HepG2 (cell line): ENCODE data around the gene POGLUT3. TPM values are rescaled to one million over a fixed set of nuclear protein-coding genes. Genes with fewer than 3 reads are reported as not detected.

Experiments used
- ATF3 ChIP-seq: sonication (generic); formaldehyde crosslinking; IDR thresholded peaks from 2 replicates; pipeline ENCODE4 v1.4.0; 2020; ENCODE audit warnings: missing genetic modification reagents
- FOXC1 ChIP-seq: sonication (generic); formaldehyde crosslinking; IDR thresholded peaks from 2 replicates; pipeline ENCODE4 v1.8.0; 2022; ENCODE audit warnings: mild to moderate bottlenecking, missing genetic modification reagents, borderline replicate concordance
- HMGA1 ChIP-seq: sonication (generic); formaldehyde crosslinking; conservative IDR thresholded peaks from 2 replicates; pipeline ENCODE4 v1.4.0; 2020; ENCODE audit warnings: missing genetic modification reagents
- RFX3 ChIP-seq: IDR thresholded peaks from 2 replicates; pipeline ENCODE4 v1.6.1; 2016; ENCODE audit warnings: missing biosample characterization, missing genetic modification reagents
- THAP7 ChIP-seq: sonication (generic); formaldehyde crosslinking; IDR thresholded peaks from 2 replicates; pipeline ENCODE4 v1.8.1; 2023; ENCODE audit warnings: mild to moderate bottlenecking, missing genetic modification reagents
- ZNF256 ChIP-seq: sonication (generic); formaldehyde crosslinking; conservative IDR thresholded peaks from 2 replicates; pipeline ENCODE4 v1.4.0; 2020; ENCODE audit warnings: missing genetic modification reagents
- ZNF318 ChIP-seq: sonication (generic); formaldehyde crosslinking; IDR thresholded peaks from 2 replicates; pipeline ENCODE4 v1.4.0; 2020; ENCODE audit warnings: mild to moderate bottlenecking, missing genetic modification reagents
- ZNF605 ChIP-seq: sonication (generic); formaldehyde crosslinking; IDR thresholded peaks from 2 replicates; pipeline ENCODE4 v1.8.0; 2022; ENCODE audit warnings: mild to moderate bottlenecking, missing genetic modification reagents
- ZSCAN21 ChIP-seq: sonication (generic); formaldehyde crosslinking; IDR thresholded peaks from 2 replicates; pipeline ENCODE4 v1.8.0; 2022; ENCODE audit warnings: mild to moderate bottlenecking, missing genetic modification reagents, moderate library complexity, borderline replicate concordance
- polyA plus RNA-seq, 8 experiments: library from polyadenylated mRNA; depleted of rRNA in 3 of 8; stranded (reverse) in 7 of 8; unstranded in 1 of 8; fragments of >200 nt; fragmentation: Illumina TruSeq in 4 of 8; extraction: Trizol in 4 of 8; gene quantifications; 2 replicates each; pipeline versions ENCODE4 v1.2.1 to v1.2.3, GENCODE V29; 2011 to 2016; ENCODE audit warnings: low read depth in 4 of 8, missing spikeins in 1 of 8, mixed read lengths in 1 of 8; ENCODE audit not compliant: insufficient read depth in 1 of 8
- total RNA-seq, 5 experiments: library from RNA; depleted of rRNA; stranded (reverse); fragments of >200 nt; fragmentation: Illumina TruSeq; extraction: Trizol; gene quantifications; 2 replicates each; pipeline ENCODE4 v1.2.3, GENCODE V29; 2016; ENCODE audit warnings: low read depth in 1 of 5
- TF ChIP-seq, protein P1 (sequence below): sonication (generic); formaldehyde crosslinking; IDR thresholded peaks from 2 replicates; pipeline ENCODE4 v1.5.0; 2020; ENCODE audit warnings: mild to moderate bottlenecking, missing genetic modification reagents, borderline replicate concordance

Gene POGLUT3
- total and polyA plus RNA-seq, 2 of the 13 experiments (the other 11 are each of a cell fraction or from before 2014, with no cell fraction given): 14.3 to 22.0 TPM

DNA sequence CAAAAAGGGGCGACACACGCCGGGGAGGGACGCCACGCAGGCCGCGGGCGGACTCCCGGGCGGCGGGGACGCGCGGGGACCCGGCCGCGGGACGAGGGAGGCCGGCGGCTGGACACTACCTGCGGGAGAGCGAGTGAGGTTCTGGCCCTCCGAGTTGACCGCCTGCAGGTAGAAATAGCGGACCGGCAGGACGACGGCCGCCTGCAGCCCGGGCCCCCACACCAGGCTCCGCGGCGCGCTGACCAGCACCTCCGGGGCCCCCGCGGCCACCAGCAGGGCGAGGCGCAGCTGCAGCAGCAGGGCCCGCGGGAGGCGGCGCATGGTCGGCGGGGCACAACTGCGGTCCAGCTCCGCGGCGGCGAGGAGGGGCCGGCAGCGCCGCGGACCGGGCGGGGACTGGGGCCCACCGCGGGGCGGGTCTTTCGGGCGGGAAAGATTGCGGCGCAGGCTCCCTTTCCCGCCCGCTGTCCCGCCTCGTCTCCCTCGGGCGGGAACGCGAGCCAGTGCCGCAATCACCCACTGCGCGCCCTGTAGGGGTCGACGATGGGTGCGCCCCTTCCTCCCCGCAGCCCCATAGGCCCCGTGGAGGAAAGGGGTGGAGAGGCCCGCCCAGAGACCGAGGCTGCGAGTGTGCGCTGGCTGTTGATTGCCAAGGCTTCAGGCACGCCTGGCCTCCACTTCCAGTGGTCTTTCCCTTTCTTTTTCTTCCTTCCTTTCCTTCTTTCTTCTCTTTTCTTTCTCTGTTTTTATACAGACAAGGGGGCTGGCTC, at the start of gene POGLUT3 (continued):
- TF ChIP-seq, protein P1, sequence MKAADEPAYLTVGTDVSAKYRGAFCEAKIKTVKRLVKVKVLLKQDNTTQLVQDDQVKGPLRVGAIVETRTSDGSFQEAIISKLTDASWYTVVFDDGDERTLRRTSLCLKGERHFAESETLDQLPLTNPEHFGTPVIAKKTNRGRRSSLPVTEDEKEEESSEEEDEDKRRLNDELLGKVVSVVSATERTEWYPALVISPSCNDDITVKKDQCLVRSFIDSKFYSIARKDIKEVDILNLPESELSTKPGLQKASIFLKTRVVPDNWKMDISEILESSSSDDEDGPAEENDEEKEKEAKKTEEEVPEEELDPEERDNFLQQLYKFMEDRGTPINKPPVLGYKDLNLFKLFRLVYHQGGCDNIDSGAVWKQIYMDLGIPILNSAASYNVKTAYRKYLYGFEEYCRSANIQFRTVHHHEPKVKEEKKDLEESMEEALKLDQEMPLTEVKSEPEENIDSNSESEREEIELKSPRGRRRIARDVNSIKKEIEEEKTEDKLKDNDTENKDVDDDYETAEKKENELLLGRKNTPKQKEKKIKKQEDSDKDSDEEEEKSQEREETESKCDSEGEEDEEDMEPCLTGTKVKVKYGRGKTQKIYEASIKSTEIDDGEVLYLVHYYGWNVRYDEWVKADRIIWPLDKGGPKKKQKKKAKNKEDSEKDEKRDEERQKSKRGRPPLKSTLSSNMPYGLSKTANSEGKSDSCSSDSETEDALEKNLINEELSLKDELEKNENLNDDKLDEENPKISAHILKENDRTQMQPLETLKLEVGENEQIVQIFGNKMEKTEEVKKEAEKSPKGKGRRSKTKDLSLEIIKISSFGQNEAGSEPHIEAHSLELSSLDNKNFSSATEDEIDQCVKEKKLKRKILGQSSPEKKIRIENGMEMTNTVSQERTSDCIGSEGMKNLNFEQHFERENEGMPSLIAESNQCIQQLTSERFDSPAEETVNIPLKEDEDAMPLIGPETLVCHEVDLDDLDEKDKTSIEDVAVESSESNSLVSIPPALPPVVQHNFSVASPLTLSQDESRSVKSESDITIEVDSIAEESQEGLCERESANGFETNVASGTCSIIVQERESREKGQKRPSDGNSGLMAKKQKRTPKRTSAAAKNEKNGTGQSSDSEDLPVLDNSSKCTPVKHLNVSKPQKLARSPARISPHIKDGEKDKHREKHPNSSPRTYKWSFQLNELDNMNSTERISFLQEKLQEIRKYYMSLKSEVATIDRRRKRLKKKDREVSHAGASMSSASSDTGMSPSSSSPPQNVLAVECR (CRISPR knock-in tag): 0 out of 2 replicates have a peak, but pooled peaks have one; percentile 45
- no peak for TF ChIP-seq RFX3 (CRISPR knock-in tag)
- TF ChIP-seq ZNF256 (CRISPR knock-in tag): 0 out of 2 replicates have a peak, but pooled peaks have one; percentile 54
- TF ChIP-seq ZNF605 (CRISPR knock-in tag): peak; percentile 37; the same call in 1 of the 2 replicates
- TF ChIP-seq ZSCAN21 (CRISPR knock-in tag): peak; percentile 77
- TF ChIP-seq THAP7: no peak
- no peak for TF ChIP-seq HMGA1 (CRISPR knock-in tag)
- no peak for TF ChIP-seq ZNF318 (CRISPR knock-in tag)
- peak; percentile 74 for TF ChIP-seq FOXC1
- no peak for TF ChIP-seq ATF3 (CRISPR knock-in tag)
